Neural crest cell (in vitro differentiated cells): ENCODE measurements around the gene ITIH3. TPM values are rescaled to one million over a fixed set of nuclear protein-coding genes. Genes with fewer than 3 reads are reported as not detected.

Experiments
- DNase-seq: peaks from one replicate; pipeline ENCODE4 v3.0.0; 2021; ENCODE audit warnings: low read depth, mixed read lengths, low spot score
- H3K27ac Mint-ChIP-seq: one replicate; pipeline ENCODE4 v1.8.0; 2021; ENCODE audit warnings: mild to moderate bottlenecking, mixed read lengths; ENCODE audit not compliant: unreplicated experiment
- H3K27me3 Mint-ChIP-seq: 2 replicates; pipeline ENCODE4 v1.8.0; 2021; ENCODE audit warnings: low read depth, mild to moderate bottlenecking, mixed read lengths
- H3K36me3 Mint-ChIP-seq: 2 replicates; pipeline ENCODE4 v1.8.0; 2021; ENCODE audit warnings: low read depth, mild to moderate bottlenecking, mixed read lengths
- H3K4me1 Mint-ChIP-seq: 2 replicates; pipeline ENCODE4 v1.8.0; 2021; ENCODE audit warnings: mixed read lengths
- H3K4me3 Mint-ChIP-seq: one replicate; pipeline ENCODE4 v1.8.0; 2021; ENCODE audit warnings: mild to moderate bottlenecking, mixed read lengths
- H3K9me3 Mint-ChIP-seq: 2 replicates; pipeline ENCODE4 v1.8.0; 2021; ENCODE audit warnings: mixed read lengths
- CTCF ChIP-seq: fragments of 200-600 bp; sonication (generic); conservative IDR thresholded peaks from 2 replicates; pipeline ENCODE4 v1.5.0; 2021; ENCODE audit warnings: antibody characterized with exemption, mild to moderate bottlenecking
- total RNA-seq: library from RNA; stranded (reverse); gene quantifications from 2 replicates; pipeline ENCODE4 v1.2.1, GENCODE V29; 2021

Gene ITIH3
- total RNA-seq, 1 donor from 2014 or later: not detected

GRCh38 chr3:52793702-52794611 is 639 bp upstream of the ITIH3 start:
- Mint-ChIP-seq H3K27ac (peak overlapping the region; percentile 94), H3K4me1 (peaks cover 18% of the 10 kb centered on the region), H3K36me3 (no peaks in the 10 kb centered on the region), H3K27me3 (no peaks in the 10 kb centered on the region), H3K9me3 (no peaks in the 10 kb centered on the region), H3K4me3 (no peak overlapping the region)
- no peak for DNase-seq
- no peak for TF ChIP-seq CTCF

- H3K9me3 Mint-ChIP-seq: no peaks in the 10 kb centered on the region
- no peak for DNase-seq
- H3K27me3 Mint-ChIP-seq: no peaks in the 10 kb centered on the region
- H3K27ac Mint-ChIP-seq: peak overlapping the region; percentile 43
- H3K36me3 Mint-ChIP-seq: no peaks in the 10 kb centered on the region
- H3K4me3 Mint-ChIP-seq: no peak overlapping the region
- peaks cover 13% of the 10 kb centered on the region for H3K4me1 Mint-ChIP-seq
- TF ChIP-seq CTCF: no peak
Measured at GRCh38 chr3:52795298-52795900, 803 bp downstream of the ITIH3 start.

- no peak for DNase-seq
- TF ChIP-seq CTCF: no peak
- Mint-ChIP-seq H3K27ac (no peak overlapping the region), H3K27me3 (no peaks in the 10 kb centered on the region), H3K9me3 (no peaks in the 10 kb centered on the region), H3K4me1 (peaks cover 13% of the 10 kb centered on the region), H3K4me3 (no peak overlapping the region), H3K36me3 (no peaks in the 10 kb centered on the region)
Measured at GRCh38 chr3:52796411-52796810, 1.8 kb downstream of the ITIH3 start.

GRCh38 chr3:52798376-52798977 is 3.9 kb downstream of the ITIH3 start:
- Mint-ChIP-seq H3K9me3 (no peaks in the 10 kb centered on the region), H3K27ac (no peak overlapping the region), H3K27me3 (no peaks in the 10 kb centered on the region), H3K4me3 (no peak overlapping the region), H3K4me1 (peaks cover 13% of the 10 kb centered on the region), H3K36me3 (no peaks in the 10 kb centered on the region)
- DNase-seq: no peak
- TF ChIP-seq CTCF: no peak

GRCh38 chr3:52798978-52799476 is 4.4 kb downstream of the ITIH3 start:
- no peaks in the 10 kb centered on the region for H3K9me3 Mint-ChIP-seq

More at GRCh38 chr3:52798978-52799476, 4.4 kb downstream of the ITIH3 start:
- Mint-ChIP-seq H3K27me3 (no peaks in the 10 kb centered on the region), H3K27ac (no peak overlapping the region), H3K4me1 (peaks cover 10% of the 10 kb centered on the region), H3K36me3 (no peaks in the 10 kb centered on the region), H3K4me3 (no peak overlapping the region)
- peak; percentile 61 for TF ChIP-seq CTCF
- DNase-seq: peak; percentile 18
